Erythroblast (primary cell): ENCODE data around the gene RPL34.

Experiments used
- GATA1 ChIP-seq: IDR thresholded peaks from 2 replicates; pipeline ENCODE4 v1.6.1; 2011; ENCODE audit warnings: low read depth, mild to moderate bottlenecking, control low read depth, low read length, moderate library complexity
- POLR2A ChIP-seq: IDR thresholded peaks from 2 replicates; pipeline ENCODE4 v1.6.1; 2011; ENCODE audit warnings: mild to moderate bottlenecking, low read length

GRCh38 chr4:108646706-108647105, 26.3 kb downstream of the RPL34 start:
- no peak for TF ChIP-seq POLR2A
- no peak for TF ChIP-seq GATA1
